Measurements from ENCODE around the gene TMEM131L. TPM values are rescaled to one million over a fixed set of nuclear protein-coding genes. Genes with fewer than 3 reads are reported as not detected.

Gene TMEM131L
- total RNA-seq, 1 donor from 2014 or later: 6.4 TPM

- Mint-ChIP-seq H3K27me3 (ENCODE audit: unreplicated experiment) (no peaks in the 10 kb centered on the region), H3K4me3 (ENCODE audit: unreplicated experiment) (no peak overlapping the region), H3K36me3 (ENCODE audit: unreplicated experiment) (peaks cover 3% of the 10 kb centered on the region), H3K9me3 (ENCODE audit: unreplicated experiment) (peaks cover 4% of the 10 kb centered on the region), H3K27ac (ENCODE audit: unreplicated experiment) (no peak overlapping the region), H3K4me1 (ENCODE audit: unreplicated experiment) (peaks cover 31% of the 10 kb centered on the region)
- TF ChIP-seq CTCF (IDR thresholded peaks at IDR 0.05): peak; percentile 30
- no peak for DNase-seq (ENCODE audit: extremely low spot score, unreplicated experiment)
These were observed 183.4 kb downstream of the TMEM131L start for GRCh38 chr4:153649572-153649991.

- no peak for TF ChIP-seq CTCF (IDR thresholded peaks at IDR 0.05)
- H3K36me3 Mint-ChIP-seq (ENCODE audit: unreplicated experiment): no peaks in the 10 kb centered on the region
- H3K9me3 Mint-ChIP-seq (ENCODE audit: unreplicated experiment): no peaks in the 10 kb centered on the region
- H3K27ac Mint-ChIP-seq (ENCODE audit: unreplicated experiment): peak overlapping the region; percentile 19
- H3K4me1 Mint-ChIP-seq (ENCODE audit: unreplicated experiment): peaks cover 41% of the 10 kb centered on the region
- DNase-seq (ENCODE audit: extremely low spot score, unreplicated experiment): no peak
- no peak overlapping the region for H3K4me3 Mint-ChIP-seq (ENCODE audit: unreplicated experiment)
- no peaks in the 10 kb centered on the region for H3K27me3 Mint-ChIP-seq (ENCODE audit: unreplicated experiment)
These were observed 185.0 kb downstream of the TMEM131L start for GRCh38 chr4:153651116-153651515.

GRCh38 chr4:153651587-153651986 lies 185.4 kb downstream of the TMEM131L start:
- no peak for TF ChIP-seq CTCF (IDR thresholded peaks at IDR 0.05)
- DNase-seq (ENCODE audit: extremely low spot score, unreplicated experiment): no peak
- Mint-ChIP-seq H3K36me3 (ENCODE audit: unreplicated experiment) (no peaks in the 10 kb centered on the region), H3K9me3 (ENCODE audit: unreplicated experiment) (no peaks in the 10 kb centered on the region), H3K4me1 (ENCODE audit: unreplicated experiment) (peaks cover 40% of the 10 kb centered on the region), H3K27ac (ENCODE audit: unreplicated experiment) (peak overlapping the region; percentile 19), H3K4me3 (ENCODE audit: unreplicated experiment) (no peak overlapping the region), H3K27me3 (ENCODE audit: unreplicated experiment) (no peaks in the 10 kb centered on the region)

GRCh38 chr4:153652051-153652784 lies 186.1 kb downstream of the TMEM131L start:
- Mint-ChIP-seq H3K27ac (ENCODE audit: unreplicated experiment) (peak overlapping the region; percentile 3), H3K4me1 (ENCODE audit: unreplicated experiment) (peaks cover 40% of the 10 kb centered on the region)

More at GRCh38 chr4:153652051-153652784, 186.1 kb downstream of the TMEM131L start:
- Mint-ChIP-seq H3K36me3 (ENCODE audit: unreplicated experiment) (no peaks in the 10 kb centered on the region), H3K27me3 (ENCODE audit: unreplicated experiment) (no peaks in the 10 kb centered on the region), H3K4me3 (ENCODE audit: unreplicated experiment) (no peak overlapping the region), H3K9me3 (ENCODE audit: unreplicated experiment) (no peaks in the 10 kb centered on the region)
- DNase-seq (ENCODE audit: extremely low spot score, unreplicated experiment): no peak
- TF ChIP-seq CTCF (IDR thresholded peaks at IDR 0.05): no peak
